EH (cell line): ENCODE measurements around the gene NFIX.
"Not testable (repeated sequence)": the region's sequence is repeated elsewhere in the genome, so short reads cannot be mapped to it uniquely, and the experiment has no call there.

Experiments
- DNase-seq: peaks from one replicate; pipeline ENCODE4 v3.0.0-alpha.2; 2015; ENCODE audit warnings: low read depth

NFIX gene

GRCh38 chr19:12959481-12959880 is 35.8 kb upstream of the NFIX start:
- no peak for DNase-seq

- peak; percentile 74 for DNase-seq
These were observed 30.1 kb upstream of the NFIX start for GRCh38 chr19:12965017-12965811.

- DNase-seq, result no peak
These were observed 29.5 kb upstream of the NFIX start for GRCh38 chr19:12965812-12966135.

GRCh38 chr19:12967907-12968306 is 27.4 kb upstream of the NFIX start:
- DNase-seq, result no peak

- peak; percentile 21 for DNase-seq
These were observed 25.8 kb upstream of the NFIX start, which contains the start of gene DAND5 for GRCh38 chr19:12969292-12969988. DAND5 (plus strand) TSS chr19:12969576; CDS start chr19:12969661, 85 bp downstream.

GRCh38 chr19:12970070-12970820 is 25.0 kb upstream of the NFIX start:
- DNase-seq, result no peak

- DNase-seq, result no peak
These were observed 22.0 kb upstream of the NFIX start for GRCh38 chr19:12973236-12973635.

- no peak for DNase-seq
These were observed 20.7 kb upstream of the NFIX start for GRCh38 chr19:12974301-12975220.

- DNase-seq, result no peak
These were observed 20.0 kb upstream of the NFIX start for GRCh38 chr19:12975221-12975741.

- not testable (repeated sequence) for DNase-seq
These were observed 19.2 kb upstream of the NFIX start for GRCh38 chr19:12976109-12976508.

GRCh38 chr19:12979974-12980373 is 15.3 kb upstream of the NFIX start:
- no peak for DNase-seq

- DNase-seq, result no peak
These were observed 12.6 kb upstream of the NFIX start for GRCh38 chr19:12982648-12983047.

- DNase-seq, result no peak
These were observed 12.2 kb upstream of the NFIX start for GRCh38 chr19:12983091-12983490.

- DNase-seq, result peak; percentile 73
These were observed 11.6 kb upstream of the NFIX start for GRCh38 chr19:12983542-12984142.

GRCh38 chr19:12984143-12984627 is 11.1 kb upstream of the NFIX start:
- DNase-seq, result no peak

GRCh38 chr19:12984683-12985048 is 10.6 kb upstream of the NFIX start:
- no peak for DNase-seq

GRCh38 chr19:12985049-12985776 is 10.1 kb upstream of the NFIX start:
- peak; percentile 74 for DNase-seq

- DNase-seq, result no peak
These were observed 8.5 kb upstream of the NFIX start for GRCh38 chr19:12986726-12987125.

- DNase-seq, result no peak
These were observed 8.1 kb upstream of the NFIX start for GRCh38 chr19:12987190-12987589.

GRCh38 chr19:12987781-12988180 is 7.5 kb upstream of the NFIX start:
- no peak for DNase-seq
